Subcutaneous adipose tissue (tissue), 4 donors: ENCODE data around the gene REPS1. TPM values are rescaled to one million over a fixed set of nuclear protein-coding genes. Genes with fewer than 3 reads are reported as not detected.

Source experiments
- total RNA-seq, 4 donors: library from RNA; depleted of rRNA; stranded (reverse); fragments of >200 nt; gene quantifications; one replicate each; pipeline ENCODE4 v1.1.0, GENCODE V29; 2016
- TF ChIP-seq, protein P1 (sequence below): fragments of 450-650 bp; IDR thresholded peaks from one replicate; pipeline ENCODE4 v1.5.1; 2016; ENCODE audit warnings: low read depth, mild to moderate bottlenecking, control low read depth, antibody characterized with exemption, moderate library complexity

REPS1 gene
- total RNA-seq, 4 donors from 2014 or later, result 27.1 to 47.3 (median 33.1) TPM

DNA sequence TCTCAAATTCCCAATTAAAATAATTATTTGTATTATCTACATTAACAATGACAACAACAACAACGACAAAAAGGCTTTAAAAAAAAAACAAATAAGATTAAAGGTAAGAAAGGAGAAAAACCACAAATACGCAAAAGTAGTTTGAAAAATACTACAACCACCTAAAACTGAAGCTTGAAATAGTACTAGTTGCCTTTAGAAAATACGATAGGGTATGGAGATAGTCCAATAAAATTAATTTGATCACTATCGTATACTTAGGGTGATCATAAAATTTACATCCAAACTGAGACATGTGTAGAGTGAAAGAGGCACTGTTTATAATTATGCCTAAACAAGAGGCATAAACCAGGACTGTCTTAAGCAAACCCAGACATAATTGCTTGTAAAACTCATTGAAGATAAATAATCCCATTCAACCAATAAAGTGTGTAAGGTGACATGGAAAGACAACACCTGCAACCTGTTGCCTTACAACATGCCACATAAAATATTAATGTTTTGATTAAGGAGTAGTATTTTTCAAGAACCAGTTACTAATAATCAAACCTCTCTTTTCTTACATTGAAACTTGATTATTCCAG, 22.7 kb downstream of the REPS1 start:
- TF ChIP-seq, protein P1, sequence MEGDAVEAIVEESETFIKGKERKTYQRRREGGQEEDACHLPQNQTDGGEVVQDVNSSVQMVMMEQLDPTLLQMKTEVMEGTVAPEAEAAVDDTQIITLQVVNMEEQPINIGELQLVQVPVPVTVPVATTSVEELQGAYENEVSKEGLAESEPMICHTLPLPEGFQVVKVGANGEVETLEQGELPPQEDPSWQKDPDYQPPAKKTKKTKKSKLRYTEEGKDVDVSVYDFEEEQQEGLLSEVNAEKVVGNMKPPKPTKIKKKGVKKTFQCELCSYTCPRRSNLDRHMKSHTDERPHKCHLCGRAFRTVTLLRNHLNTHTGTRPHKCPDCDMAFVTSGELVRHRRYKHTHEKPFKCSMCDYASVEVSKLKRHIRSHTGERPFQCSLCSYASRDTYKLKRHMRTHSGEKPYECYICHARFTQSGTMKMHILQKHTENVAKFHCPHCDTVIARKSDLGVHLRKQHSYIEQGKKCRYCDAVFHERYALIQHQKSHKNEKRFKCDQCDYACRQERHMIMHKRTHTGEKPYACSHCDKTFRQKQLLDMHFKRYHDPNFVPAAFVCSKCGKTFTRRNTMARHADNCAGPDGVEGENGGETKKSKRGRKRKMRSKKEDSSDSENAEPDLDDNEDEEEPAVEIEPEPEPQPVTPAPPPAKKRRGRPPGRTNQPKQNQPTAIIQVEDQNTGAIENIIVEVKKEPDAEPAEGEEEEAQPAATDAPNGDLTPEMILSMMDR, result no peak

DNA sequence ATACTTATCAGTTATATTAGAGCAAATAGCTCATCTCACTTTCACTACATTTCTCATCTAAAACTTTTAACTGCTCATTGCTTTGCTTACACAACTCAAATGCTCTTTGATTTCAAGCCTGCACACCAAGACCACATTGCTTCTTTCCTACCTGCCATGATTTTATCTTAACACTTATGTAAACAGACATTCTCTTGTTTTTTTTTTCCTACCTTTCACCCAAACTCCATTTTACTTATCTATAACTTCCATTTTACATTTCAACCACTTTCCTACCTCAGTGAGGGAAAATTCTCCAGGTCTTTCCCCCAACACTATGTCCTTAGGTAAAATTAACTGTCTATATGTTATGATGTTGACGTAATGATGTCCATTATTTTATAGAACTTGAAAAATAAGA, 24.0 kb downstream of the REPS1 start:
- TF ChIP-seq, protein P1, result no peak

DNA sequence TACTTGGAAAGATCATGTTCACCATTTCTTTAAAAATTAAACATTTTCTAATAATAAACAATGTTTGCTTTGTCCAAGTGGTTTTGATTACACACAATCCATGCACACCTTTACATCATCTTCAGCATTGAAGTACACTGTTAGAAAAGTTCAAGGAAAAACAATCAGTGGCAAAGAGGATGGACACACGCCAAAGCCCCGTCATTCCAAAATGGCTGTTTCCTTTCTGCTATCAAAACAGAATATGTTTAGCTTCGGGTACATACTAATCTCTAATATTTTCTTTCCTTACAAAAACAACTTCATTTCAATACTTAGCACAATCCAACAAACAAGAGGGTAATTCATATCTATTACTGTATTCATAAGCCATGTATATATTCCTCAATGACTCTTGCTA, 24.5 kb downstream of the REPS1 start:
- TF ChIP-seq, protein P1, result no peak

DNA sequence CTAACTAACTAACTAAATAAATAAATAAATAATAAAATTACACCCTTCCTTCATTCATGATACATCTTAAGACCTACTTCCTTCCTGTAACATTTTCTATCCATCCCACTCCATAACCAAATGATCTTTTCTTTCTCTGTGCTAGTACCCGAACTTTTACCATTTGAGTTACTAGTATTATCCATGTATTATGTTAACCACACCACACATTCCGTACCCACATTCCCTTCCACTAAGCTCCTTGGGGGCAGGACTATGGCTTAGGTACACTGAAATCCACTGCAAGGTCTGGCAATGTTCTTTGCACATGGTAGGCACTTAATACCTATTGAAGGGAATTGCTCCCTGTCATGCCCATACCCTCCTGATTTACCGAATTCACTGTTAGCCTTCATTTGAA, 24.9 kb downstream of the REPS1 start:
- TF ChIP-seq, protein P1, result no peak

DNA sequence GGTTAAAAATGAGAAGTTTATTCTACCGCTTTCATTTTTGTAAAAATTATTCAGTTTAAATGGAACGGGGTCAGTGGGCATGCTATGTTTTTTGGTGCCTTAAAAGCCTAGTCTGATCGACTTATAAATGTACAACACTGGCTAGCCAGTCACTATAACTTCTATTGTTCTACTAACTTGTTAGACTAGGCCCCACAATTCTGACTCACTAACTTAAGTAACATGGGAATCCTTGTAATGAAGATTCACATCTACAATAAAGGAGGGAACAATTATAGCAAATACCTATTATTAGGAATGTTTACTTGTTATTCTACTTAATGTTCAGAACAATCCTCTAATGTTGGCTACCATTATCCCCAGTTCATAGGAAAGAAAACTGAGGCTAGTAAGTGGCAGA, 28.5 kb downstream of the REPS1 start:
- TF ChIP-seq, protein P1, result no peak

DNA sequence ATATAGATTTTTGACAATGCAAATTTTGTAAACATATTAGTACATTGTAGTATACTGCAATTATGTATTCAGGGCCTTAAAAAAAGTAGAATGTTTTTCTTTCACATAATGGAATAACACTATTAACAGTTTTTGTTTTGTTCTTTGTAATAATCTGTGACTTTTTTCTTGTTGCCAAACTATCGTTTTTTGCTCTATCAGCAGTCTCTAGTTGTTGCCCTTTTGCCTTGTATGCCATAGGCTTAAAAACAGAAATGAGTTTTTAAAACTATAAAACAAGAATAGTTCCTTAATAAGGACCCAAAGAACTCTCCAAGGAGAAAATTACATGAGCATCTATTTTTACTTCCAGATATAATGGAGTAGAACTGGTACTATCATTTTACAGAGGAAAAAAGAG, 29.5 kb downstream of the REPS1 start:
- TF ChIP-seq, protein P1, result no peak

DNA sequence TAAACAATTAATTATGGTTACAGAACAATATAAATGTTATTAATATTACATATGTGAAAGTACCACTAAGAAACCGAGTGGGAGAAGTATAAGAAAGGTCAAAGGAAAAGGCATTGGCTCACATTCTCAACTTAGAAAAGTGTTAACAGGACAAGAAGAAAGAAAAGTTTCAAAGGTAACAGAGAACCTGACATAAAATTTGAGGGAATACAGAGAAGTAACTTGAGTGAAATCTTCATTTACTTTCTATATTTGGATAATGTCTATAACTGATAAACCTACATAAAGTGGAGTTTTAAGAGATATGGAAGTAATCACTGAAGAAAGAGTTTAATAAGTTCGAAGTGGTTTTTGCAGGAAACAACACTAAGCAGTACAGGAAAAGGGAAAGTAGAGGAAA, 30.1 kb downstream of the REPS1 start:
- TF ChIP-seq, protein P1, result no peak
